ENCODE results near the gene ENG. TPM values are rescaled to one million over a fixed set of nuclear protein-coding genes. Genes with fewer than 3 reads are reported as not detected.

The ENG gene
- total and polyA plus RNA-seq, 2 experiments from 2014 or later, result 1.4 to 2.6 TPM

DNA sequence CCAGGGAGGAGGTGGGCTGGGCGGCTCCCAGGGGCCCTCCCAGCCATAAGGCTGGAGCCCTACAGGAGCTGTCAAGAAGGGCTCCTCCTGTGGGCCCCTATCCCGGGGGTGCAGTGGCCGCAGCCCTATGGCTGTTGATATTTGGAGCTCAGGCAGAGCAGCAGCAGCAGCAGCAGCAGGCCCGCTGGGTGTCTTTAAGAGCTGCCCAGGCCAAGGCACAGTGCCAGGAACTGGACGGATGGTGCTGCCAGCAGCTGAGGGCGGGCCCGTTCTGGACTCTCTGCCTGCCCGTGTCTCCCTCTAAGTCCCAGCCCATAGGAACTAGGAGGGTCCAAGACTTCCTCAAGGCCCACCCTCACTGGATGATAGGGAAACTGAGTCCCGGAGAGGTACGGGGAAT lies 19.4 kb upstream of the ENG start:
- Histone ChIP-seq H3K4me2 (no peak overlapping the region), H3F3A (replicated peaks; ENCODE audit: low read depth) (peaks cover 14% of the 10 kb centered on the region; the same call in 1 of the 2 replicates), H3K4me3 (no peak overlapping the region), H3K9me2 (ENCODE audit: insufficient read depth) (no peaks in the 10 kb centered on the region), H3K27ac (ENCODE audit: low read depth) (no peak overlapping the region), H3K27me3 (ENCODE audit: insufficient read depth) (0 out of 2 replicates have a peak, but pooled peaks cover 6% of the 10 kb centered on the region), H4K20me1 (replicated peaks; ENCODE audit: insufficient read depth) (no peaks in the 10 kb centered on the region), H3K36me3 (ENCODE audit: insufficient read depth) (no peaks in the 10 kb centered on the region), H3K4me1 (ENCODE audit: insufficient read depth) (peaks cover 5% of the 10 kb centered on the region), H3K79me2 (replicated peaks; ENCODE audit: insufficient read depth) (no peaks in the 10 kb centered on the region), H2AFZ (no peak overlapping the region)
- H3K27me3 Mint-ChIP-seq (ENCODE audit: insufficient read depth, low read depth, poor library complexity), result peaks cover 28% of the 10 kb centered on the region
- DNase-seq (ENCODE audit: low spot score) (no peak), ATAC-seq (no peak)
- TF ChIP-seq JUNB (IDR thresholded peaks at IDR 0.05; ENCODE audit: unreplicated experiment) (no peak), ZNF114 (CRISPR knock-in tag; IDR thresholded peaks at IDR 0.05) (no peak), CTCF (conservative IDR thresholded peaks at IDR 0.05; ENCODE audit: low read depth in 2 of 2) (no peak), EZH2phosphoT487 (IDR thresholded peaks at IDR 0.05; ENCODE audit: unreplicated experiment) (no peak), ZNF462 (CRISPR knock-in tag; IDR thresholded peaks at IDR 0.05) (no peak), POLR2AphosphoS5 (IDR thresholded peaks at IDR 0.05; ENCODE audit: low read depth) (no peak), ZNF331 (CRISPR knock-in tag; IDR thresholded peaks at IDR 0.05; ENCODE audit: low read depth) (no peak), EZH2 (IDR thresholded peaks at IDR 0.05; ENCODE audit: low read depth, unreplicated experiment) (no peak), STAT1 (IDR thresholded peaks at IDR 0.05; ENCODE audit: unreplicated experiment) (no peak), ETS1 (IDR thresholded peaks at IDR 0.05) (no peak), CREB1 (CRISPR knock-in tag; IDR thresholded peaks at IDR 0.05; ENCODE audit: low read depth) (no peak), NANOG (IDR thresholded peaks at IDR 0.05; ENCODE audit: borderline replicate concordance) (no peak), REST (IDR thresholded peaks at IDR 0.05; ENCODE audit: unreplicated experiment) (no peak)
- H3K4me1 Mint-ChIP-seq, result peaks cover 13% of the 10 kb centered on the region; the same call in 2 of the 3 replicates
- H3K9me3 Mint-ChIP-seq, result no peaks in the 10 kb centered on the region
- no peak overlapping the region; the same call in 2 of the 3 replicates for H3K4me3 Mint-ChIP-seq
- H3K36me3 Mint-ChIP-seq (ENCODE audit: low read depth), result no peaks in the 10 kb centered on the region
- no peak overlapping the region for H3K27ac Mint-ChIP-seq

All from GM23338 (cell line).